Body of pancreas (tissue), 4 donors: ENCODE results near the gene ERICH3.

Source experiments
- POLR2A ChIP-seq, 3 donors: fragments of 450-650 bp; IDR thresholded peaks; one replicate each; pipeline ENCODE4 v1.6.1; 2016; ENCODE audit warnings: antibody characterized with exemption in 3 of 3, mild to moderate bottlenecking in 2 of 3
- TF ChIP-seq, protein P1 (sequence below), 7 experiments: fragments of 450-650 bp in 4 of 7; fragments of 200-600 bp in 3 of 7; sonication (generic) in 3 of 7; IDR thresholded peaks; one replicate each; pipeline ENCODE4 v1.5.1; 2016 to 2019; ENCODE audit warnings: antibody characterized with exemption in 7 of 7

DNA sequence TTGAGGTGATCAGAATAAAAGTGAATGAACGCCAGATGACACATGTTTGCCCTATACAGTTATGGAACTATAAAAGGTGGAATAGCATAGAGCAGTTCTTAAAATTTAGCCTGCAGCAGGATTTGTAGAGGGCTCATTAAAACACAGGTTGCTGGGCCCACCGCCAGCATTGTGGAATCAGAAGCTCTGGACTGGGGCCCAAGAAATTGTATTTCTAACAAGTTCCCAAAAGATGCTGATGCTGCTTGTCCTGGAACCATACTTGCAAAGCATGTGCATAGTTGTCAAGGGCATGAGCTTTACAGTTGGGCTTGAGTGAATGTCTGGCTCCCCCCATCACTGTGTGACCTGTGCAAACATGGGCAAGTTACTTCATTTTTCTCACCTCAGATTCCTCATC is 123.7 kb downstream of the ERICH3 start:
- no peak for TF ChIP-seq POLR2A (IDR thresholded peaks at IDR 0.05)
- TF ChIP-seq, protein P1, sequence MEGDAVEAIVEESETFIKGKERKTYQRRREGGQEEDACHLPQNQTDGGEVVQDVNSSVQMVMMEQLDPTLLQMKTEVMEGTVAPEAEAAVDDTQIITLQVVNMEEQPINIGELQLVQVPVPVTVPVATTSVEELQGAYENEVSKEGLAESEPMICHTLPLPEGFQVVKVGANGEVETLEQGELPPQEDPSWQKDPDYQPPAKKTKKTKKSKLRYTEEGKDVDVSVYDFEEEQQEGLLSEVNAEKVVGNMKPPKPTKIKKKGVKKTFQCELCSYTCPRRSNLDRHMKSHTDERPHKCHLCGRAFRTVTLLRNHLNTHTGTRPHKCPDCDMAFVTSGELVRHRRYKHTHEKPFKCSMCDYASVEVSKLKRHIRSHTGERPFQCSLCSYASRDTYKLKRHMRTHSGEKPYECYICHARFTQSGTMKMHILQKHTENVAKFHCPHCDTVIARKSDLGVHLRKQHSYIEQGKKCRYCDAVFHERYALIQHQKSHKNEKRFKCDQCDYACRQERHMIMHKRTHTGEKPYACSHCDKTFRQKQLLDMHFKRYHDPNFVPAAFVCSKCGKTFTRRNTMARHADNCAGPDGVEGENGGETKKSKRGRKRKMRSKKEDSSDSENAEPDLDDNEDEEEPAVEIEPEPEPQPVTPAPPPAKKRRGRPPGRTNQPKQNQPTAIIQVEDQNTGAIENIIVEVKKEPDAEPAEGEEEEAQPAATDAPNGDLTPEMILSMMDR (IDR thresholded peaks at IDR 0.05): no peak
